SU-DHL-6 (cell line): ENCODE results near the gene MRM2.

Experiments
- H2AFZ ChIP-seq: fragments of 200-600 bp; sonication (generic); 2 replicates; pipeline ENCODE4 v1.6.1; 2014; ENCODE audit warnings: low read depth, mild to moderate bottlenecking, moderate library complexity, mixed read lengths, antibody characterized with exemption, low read length; ENCODE audit not compliant: severe bottlenecking
- H3F3A ChIP-seq: fragments of 200-600 bp; shearing (Covaris generic); 2 replicates; pipeline ENCODE4 v1.6.0; 2016; ENCODE audit warnings: antibody characterized with exemption, mild to moderate bottlenecking; ENCODE audit not compliant: insufficient read depth
- H3K27ac ChIP-seq: fragments of 200-600 bp; sonication (generic); 2 replicates; pipeline ENCODE4 v1.5.1; 2016; ENCODE audit warnings: low read depth, mild to moderate bottlenecking, low read length, moderate library complexity, mixed read lengths
- H3K27me3 ChIP-seq: fragments of 200-600 bp; sonication (generic), shearing (Covaris generic); 2 replicates; pipeline ENCODE4 v1.6.0; 2014; ENCODE audit warnings: mild to moderate bottlenecking, low read length
- H3K36me3 ChIP-seq: fragments of 200-600 bp; sonication (generic); 2 replicates; pipeline ENCODE4 v1.6.1; 2014; ENCODE audit warnings: mild to moderate bottlenecking, low read length, mixed read lengths
- H3K4me2 ChIP-seq: fragments of 300-600, 200-600 bp; shearing (Covaris generic), sonication (generic); 2 replicates; pipeline ENCODE4 v1.6.0; 2014; ENCODE audit warnings: low read length, low read depth, mild to moderate bottlenecking; ENCODE audit not compliant: poor library complexity, severe bottlenecking
- H3K4me3 ChIP-seq: fragments of 200-600 bp; sonication (generic); 2 replicates; pipeline ENCODE4 v1.5.1; 2014; ENCODE audit warnings: antibody characterized with exemption, low read length, mild to moderate bottlenecking, mixed read lengths; ENCODE audit not compliant: insufficient read depth, poor library complexity, severe bottlenecking
- H3K79me2 ChIP-seq: fragments of 200-600 bp; sonication (generic); 2 replicates; pipeline ENCODE4 v1.6.1; 2014; ENCODE audit warnings: mild to moderate bottlenecking, low read length, moderate library complexity; ENCODE audit not compliant: insufficient read depth
- H3K9ac ChIP-seq: fragments of 200-600 bp; sonication (generic); 2 replicates; pipeline ENCODE4 v1.7.0; 2014; ENCODE audit warnings: mild to moderate bottlenecking, low read length
- H3K9me2 ChIP-seq: fragments of 200-600 bp; sonication (generic); replicated peaks from 2 replicates; pipeline ENCODE4 v1.6.1; 2014; ENCODE audit warnings: low read length; ENCODE audit not compliant: insufficient read depth
- H3K9me3 ChIP-seq: fragments of 200-600 bp; sonication (generic); 2 replicates; pipeline ENCODE4 v1.6.1; 2014; ENCODE audit warnings: low read length, mixed read lengths; ENCODE audit not compliant: insufficient read depth
- H4K20me1 ChIP-seq: fragments of 200-600 bp; sonication (generic); 2 replicates; pipeline ENCODE4 v1.6.1; 2014; ENCODE audit warnings: low read depth, mild to moderate bottlenecking, antibody characterized with exemption, low read length, moderate library complexity, mixed read lengths
- CTCF ChIP-seq: fragments of 200-600 bp; sonication (generic); IDR thresholded peaks from one replicate; pipeline ENCODE4 v1.5.1; 2017; ENCODE audit warnings: antibody characterized with exemption, mild to moderate bottlenecking, low read length, moderate library complexity; ENCODE audit not compliant: insufficient read depth, poor library complexity, severe bottlenecking
- EZH2phosphoT487 ChIP-seq: fragments of 200-600 bp; sonication (generic), shearing (Covaris generic); conservative IDR thresholded peaks from 2 replicates; pipeline ENCODE4 v1.6.1; 2018; ENCODE audit warnings: mild to moderate bottlenecking, antibody characterized with exemption, low read length, moderate library complexity, mixed read lengths

The MRM2 gene

GRCh38 chr7:2220954-2221353 lies 21.1 kb downstream of the MRM2 start:
- no peak overlapping the region for H3K4me3 ChIP-seq
- H4K20me1 ChIP-seq = no peaks in the 10 kb centered on the region
- no peaks in the 10 kb centered on the region for H3K9me3 ChIP-seq
- H3K79me2 ChIP-seq = peaks cover 11% of the 10 kb centered on the region; the same call in 1 of the 2 replicates
- peaks cover 2% of the 10 kb centered on the region; the same call in 1 of the 2 replicates for H3K36me3 ChIP-seq
- H3K27ac ChIP-seq = no peak overlapping the region
- no peak overlapping the region for H2AFZ ChIP-seq
- H3F3A ChIP-seq = no peaks in the 10 kb centered on the region
- H3K9ac ChIP-seq = no peak overlapping the region
- H3K4me2 ChIP-seq = no peak overlapping the region
- TF ChIP-seq EZH2phosphoT487 (no peak), CTCF (no peak)
- H3K27me3 ChIP-seq = no peaks in the 10 kb centered on the region
- H3K9me2 ChIP-seq = no peaks in the 10 kb centered on the region

- no peaks in the 10 kb centered on the region for H3K27me3 ChIP-seq
- TF ChIP-seq EZH2phosphoT487 (no peak), CTCF (no peak)
- no peaks in the 10 kb centered on the region for H4K20me1 ChIP-seq
- H3K36me3 ChIP-seq = peaks cover 2% of the 10 kb centered on the region; the same call in 1 of the 2 replicates
- peaks cover 11% of the 10 kb centered on the region; the same call in 1 of the 2 replicates for H3K79me2 ChIP-seq
- no peak overlapping the region for H3K27ac ChIP-seq
- H2AFZ ChIP-seq = no peak overlapping the region
- H3F3A ChIP-seq = no peaks in the 10 kb centered on the region
- H3K4me2 ChIP-seq = no peak overlapping the region
- no peaks in the 10 kb centered on the region for H3K9me3 ChIP-seq
- H3K4me3 ChIP-seq = no peak overlapping the region
- H3K9ac ChIP-seq = no peak overlapping the region
- no peaks in the 10 kb centered on the region for H3K9me2 ChIP-seq
Observed at GRCh38 chr7:2220506-2220905, 21.5 kb downstream of the MRM2 start.

GRCh38 chr7:2220030-2220429 lies 22.0 kb downstream of the MRM2 start:
- Histone ChIP-seq H2AFZ (no peak overlapping the region), H3K4me2 (no peak overlapping the region), H3K27ac (no peak overlapping the region), H3K9me2 (no peaks in the 10 kb centered on the region), H4K20me1 (no peaks in the 10 kb centered on the region), H3K36me3 (peaks cover 2% of the 10 kb centered on the region; the same call in 1 of the 2 replicates), H3K9me3 (no peaks in the 10 kb centered on the region), H3K79me2 (peaks cover 6% of the 10 kb centered on the region; the same call in 1 of the 2 replicates), H3F3A (no peaks in the 10 kb centered on the region), H3K27me3 (no peaks in the 10 kb centered on the region), H3K9ac (no peak overlapping the region), H3K4me3 (no peak overlapping the region)
- TF ChIP-seq EZH2phosphoT487 (no peak), CTCF (no peak)
